MCF 10A (cell line): ENCODE measurements around the gene FGA. TPM values are rescaled to one million over a fixed set of nuclear protein-coding genes. Genes with fewer than 3 reads are reported as not detected.
A peak's percentile ranks its signal among the peaks of the same experiment; 100 is the strongest.

Experiments used
- Bru-seq: library from RNA; stranded (reverse); fragments of 400-500 nt; gene quantifications from one replicate; lab custom pipeline; 2021; lab: Mats Ljungman, UMichigan
- BruChase-seq, 2 experiments: library from RNA; stranded (reverse); fragments of 400-500 nt; gene quantifications; one replicate each; lab custom pipeline; 2021; lab: Mats Ljungman, UMichigan
- BruUV-seq: library from RNA; stranded (reverse); fragments of 400-500 nt; replicated peaks from 2 replicates; lab custom pipeline; 2021; lab: Mats Ljungman, UMichigan
- CTCF ChIA-PET: fragments of 300-600 bp; sonication (Branson Sonifier 250); formaldehyde crosslinking; extraction: SDS; loops from one replicate; lab custom pipeline; 2021; ENCODE audit warnings: antibody characterized with exemption, inconsistent platforms; lab: Yijun Ruan, JAX
- POLR2A ChIA-PET: fragments of 300-600, 350-650 bp; sonication (Branson Sonifier 250); formaldehyde crosslinking; extraction: SDS; loops from one replicate; lab custom pipeline; 2020; ENCODE audit warnings: antibody characterized with exemption, inconsistent platforms; lab: Yijun Ruan, JAX
- DNase-seq: peaks from one replicate; pipeline ENCODE4 v3.0.0-alpha.2; 2018; ENCODE audit not compliant: unreplicated experiment
- H3K27ac Mint-ChIP-seq: one replicate; pipeline ENCODE4 v1.8.0; 2022; ENCODE audit warnings: mild to moderate bottlenecking, low read depth, mixed read lengths; ENCODE audit not compliant: unreplicated experiment
- H3K27me3 Mint-ChIP-seq: one replicate; pipeline ENCODE4 v1.8.0; 2022; ENCODE audit warnings: mixed read lengths; ENCODE audit not compliant: insufficient read depth, unreplicated experiment
- H3K36me3 Mint-ChIP-seq: one replicate; pipeline ENCODE4 v1.8.0; 2022; ENCODE audit warnings: mild to moderate bottlenecking, moderate library complexity, mixed read lengths; ENCODE audit not compliant: insufficient read depth, unreplicated experiment
- H3K4me1 Mint-ChIP-seq: one replicate; pipeline ENCODE4 v1.8.0; 2022; ENCODE audit warnings: mixed read lengths; ENCODE audit not compliant: insufficient read depth, unreplicated experiment
- H3K4me3 Mint-ChIP-seq: one replicate; pipeline ENCODE4 v1.8.0; 2022; ENCODE audit warnings: mild to moderate bottlenecking, moderate library complexity, mixed read lengths; ENCODE audit not compliant: unreplicated experiment
- H3K9me3 Mint-ChIP-seq: one replicate; pipeline ENCODE4 v1.8.0; 2022; ENCODE audit warnings: mixed read lengths; ENCODE audit not compliant: unreplicated experiment
- intact Hi-C: fragments of 100-400 bp; cut with micrococcal nuclease; formaldehyde crosslinking; loops from 2 replicates; pipeline ENCODE4 v1.14.1; 2022
- long read RNA-seq: library from polyadenylated mRNA; stranded (forward); transcript quantifications from one replicate; pipeline ENCODE4 v2.0.0, GENCODE V29; 2022
- total RNA-seq: library from RNA; stranded (reverse); gene quantifications from 2 replicates; pipeline ENCODE4 v1.2.3, GENCODE V29; 2022
- TF ChIP-seq, protein P1 (sequence below): fragments of 200-600 bp; IDR thresholded peaks from one replicate; pipeline ENCODE4 v1.8.0; 2022; ENCODE audit warnings: antibody characterized with exemption, mild to moderate bottlenecking; ENCODE audit not compliant: unreplicated experiment

Gene FGA
- not detected in 2 replicates for total RNA-seq
- percentile 10 among the genes with signal in this experiment for Bru-seq, nascent RNA
- not detected for BruChase-seq, experiment 1, labeled RNA remaining after a 6-hour chase
- BruChase-seq, experiment 2, labeled RNA remaining after a 2-hour chase: not detected
- long read RNA-seq: 0 reads

DNA sequence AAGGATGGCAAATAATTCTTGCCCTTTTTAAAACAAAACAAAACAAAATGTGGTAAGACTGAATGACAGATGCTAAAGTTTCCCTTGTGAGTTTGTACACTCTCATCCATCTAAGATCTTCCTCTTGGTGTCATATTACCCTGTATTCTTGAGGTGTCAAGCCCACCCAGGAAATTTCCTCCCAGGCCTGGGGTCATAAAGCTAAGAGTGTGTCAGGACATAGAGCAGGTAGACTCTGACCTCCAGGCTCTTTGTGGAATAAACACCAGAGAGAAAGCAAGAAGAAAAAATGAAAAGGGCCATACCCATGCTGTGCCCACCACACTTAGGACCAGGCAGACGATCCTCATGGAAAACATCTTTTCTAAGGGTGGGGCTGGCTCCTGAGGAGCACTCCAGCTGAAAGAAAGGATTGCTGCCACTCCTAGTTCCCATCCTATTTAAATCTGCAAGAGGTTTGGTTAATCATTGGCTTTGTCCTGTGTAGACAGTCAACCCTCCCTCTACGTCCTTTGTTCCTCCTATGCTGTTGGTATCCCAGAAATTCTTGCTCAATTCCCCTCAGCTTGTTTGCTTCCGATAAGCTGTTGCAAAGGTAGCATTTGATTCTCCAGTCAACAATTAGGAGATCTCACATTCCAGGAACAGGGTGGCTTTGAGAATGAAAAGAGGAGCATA is at the start of gene FGA:
Gene FGA (minus strand): TSS at position 414 of the 678 bp plus-strand sequence. CDS start 55 bp downstream, at position 359.
- no peak for DNase-seq
- POLR2A ChIA-PET: no interaction called here
- H3K9me3 Mint-ChIP-seq: no peaks in the 10 kb centered on the region
- no peaks in the 10 kb centered on the region for H3K27me3 Mint-ChIP-seq
- TF ChIP-seq, protein P1, sequence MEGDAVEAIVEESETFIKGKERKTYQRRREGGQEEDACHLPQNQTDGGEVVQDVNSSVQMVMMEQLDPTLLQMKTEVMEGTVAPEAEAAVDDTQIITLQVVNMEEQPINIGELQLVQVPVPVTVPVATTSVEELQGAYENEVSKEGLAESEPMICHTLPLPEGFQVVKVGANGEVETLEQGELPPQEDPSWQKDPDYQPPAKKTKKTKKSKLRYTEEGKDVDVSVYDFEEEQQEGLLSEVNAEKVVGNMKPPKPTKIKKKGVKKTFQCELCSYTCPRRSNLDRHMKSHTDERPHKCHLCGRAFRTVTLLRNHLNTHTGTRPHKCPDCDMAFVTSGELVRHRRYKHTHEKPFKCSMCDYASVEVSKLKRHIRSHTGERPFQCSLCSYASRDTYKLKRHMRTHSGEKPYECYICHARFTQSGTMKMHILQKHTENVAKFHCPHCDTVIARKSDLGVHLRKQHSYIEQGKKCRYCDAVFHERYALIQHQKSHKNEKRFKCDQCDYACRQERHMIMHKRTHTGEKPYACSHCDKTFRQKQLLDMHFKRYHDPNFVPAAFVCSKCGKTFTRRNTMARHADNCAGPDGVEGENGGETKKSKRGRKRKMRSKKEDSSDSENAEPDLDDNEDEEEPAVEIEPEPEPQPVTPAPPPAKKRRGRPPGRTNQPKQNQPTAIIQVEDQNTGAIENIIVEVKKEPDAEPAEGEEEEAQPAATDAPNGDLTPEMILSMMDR: no peak
- H3K4me3 Mint-ChIP-seq: no peak within 1 kb of the TSS
- intact Hi-C loops: no loop called here
- CTCF ChIA-PET: interaction anchor here (1.2 to 7.3 kb wide), 5 partner anchors 29 to 35 kb away, joined by 3 to 53 read pairs (median 5); no protein-coding TSS in a partner anchor
- no TSS peak for BruUV-seq
- peaks cover 5% of the 10 kb centered on the region for H3K4me1 Mint-ChIP-seq
- H3K36me3 Mint-ChIP-seq: no peaks in the 10 kb centered on the region
- H3K27ac Mint-ChIP-seq: no peak within 1 kb of the TSS

DNA sequence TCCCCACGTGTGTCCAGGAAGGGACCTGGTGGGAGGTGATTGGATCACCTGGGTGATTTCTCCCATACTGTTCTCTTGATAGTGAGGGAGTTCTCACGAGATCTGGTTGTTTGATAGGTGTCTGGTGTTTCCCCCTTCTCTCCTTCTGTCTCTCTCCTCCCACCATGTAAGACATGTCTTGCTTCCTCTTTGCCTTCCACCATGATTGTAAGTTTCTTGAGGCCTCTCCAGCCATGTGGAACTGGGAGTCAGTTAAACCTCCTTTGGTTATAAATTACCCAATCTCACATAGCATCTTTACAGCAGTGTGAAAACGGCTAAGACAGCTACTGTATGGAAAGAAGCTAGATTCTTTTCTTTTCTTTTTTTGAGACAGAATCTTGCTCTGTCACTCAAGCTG is 43.5 kb upstream of the FGA start:
- Mint-ChIP-seq H3K27me3 (no peaks in the 10 kb centered on the region), H3K4me1 (no peaks in the 10 kb centered on the region), H3K9me3 (no peaks in the 10 kb centered on the region), H3K4me3 (no peak overlapping the region), H3K36me3 (no peaks in the 10 kb centered on the region), H3K27ac (no peak overlapping the region)
- CTCF ChIA-PET: interaction anchor here (0.7 to 9.4 kb wide), 5 partner anchors 9 to 145 kb away, joined by 3 to 116 read pairs (median 8); partner anchors contain the start of gene RBM46
- POLR2A ChIA-PET: interaction anchor here (1.7 kb wide), 1 partner anchor 84 kb away, joined by 3 read pairs; the partner anchor contains the start of gene PLRG1
- no TSS peak for BruUV-seq
- intact Hi-C loops: no loop called here
- no peak for DNase-seq
- TF ChIP-seq, protein P1: no peak

DNA sequence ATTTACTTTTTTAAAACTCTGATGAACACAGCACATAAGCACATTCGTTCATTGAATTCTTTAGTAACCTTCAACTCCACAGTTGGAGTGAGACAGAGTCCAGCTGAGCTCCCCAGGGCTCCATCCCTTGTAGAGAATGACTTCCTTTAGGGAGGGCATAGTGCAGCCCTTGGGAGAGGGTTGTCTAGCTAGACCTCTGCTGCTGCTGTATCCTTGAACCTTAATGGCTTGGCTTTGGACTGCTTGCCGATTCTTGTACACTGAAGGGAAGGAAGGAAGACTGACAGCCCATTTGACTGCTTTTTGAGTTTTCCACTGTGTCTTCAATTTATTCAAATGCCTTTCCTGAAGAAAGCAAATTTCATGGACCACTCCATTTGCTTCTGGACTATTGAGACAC is 41.3 kb upstream of the FGA start:
- H3K27me3 Mint-ChIP-seq: no peaks in the 10 kb centered on the region
- H3K4me1 Mint-ChIP-seq: no peaks in the 10 kb centered on the region
- H3K36me3 Mint-ChIP-seq: no peaks in the 10 kb centered on the region
- H3K4me3 Mint-ChIP-seq: no peak overlapping the region
- BruUV-seq: no TSS peak
- TF ChIP-seq, protein P1: no peak
- no peaks in the 10 kb centered on the region for H3K9me3 Mint-ChIP-seq
- H3K27ac Mint-ChIP-seq: no peak overlapping the region
- POLR2A ChIA-PET: no interaction called here
- CTCF ChIA-PET: interaction anchor here (0.6 to 2.0 kb wide), 4 partner anchors 9 to 136 kb away, joined by 3 to 19 read pairs (median 6); no protein-coding TSS in a partner anchor
- intact Hi-C loops: no loop called here
- DNase-seq: no peak

DNA sequence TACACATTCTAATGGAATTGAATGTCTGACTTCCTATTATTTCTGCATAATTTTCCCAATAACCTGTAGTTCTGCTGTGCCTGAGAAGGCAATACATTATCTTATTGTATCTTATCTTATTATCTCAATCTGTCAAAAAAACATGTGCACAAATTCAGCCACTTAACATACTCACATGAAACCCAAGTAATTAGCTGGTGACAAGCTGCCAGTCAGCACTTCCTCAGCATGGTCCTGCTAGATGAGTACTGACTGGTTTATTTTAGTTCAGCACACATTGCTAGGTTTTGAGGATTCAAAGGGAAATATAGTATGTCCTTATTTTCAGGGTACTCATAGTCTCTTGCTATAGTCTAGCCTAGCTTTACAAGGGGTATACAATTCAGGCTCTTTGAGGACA is 39.8 kb upstream of the FGA start:
- POLR2A ChIA-PET: interaction anchor here (0.6 to 0.9 kb wide), 2 partner anchors 12 to 13 kb away, joined by 3 read pairs; no protein-coding TSS in a partner anchor
- TF ChIP-seq, protein P1: no peak
- peaks cover 7% of the 10 kb centered on the region for H3K36me3 Mint-ChIP-seq
- no peak for DNase-seq
- H3K9me3 Mint-ChIP-seq: no peaks in the 10 kb centered on the region
- BruUV-seq: no TSS peak
- no peaks in the 10 kb centered on the region for H3K4me1 Mint-ChIP-seq
- H3K27me3 Mint-ChIP-seq: no peaks in the 10 kb centered on the region
- H3K4me3 Mint-ChIP-seq: no peak overlapping the region
- CTCF ChIA-PET: interaction anchor here (1.8 to 23.4 kb wide), 3 partner anchors 11 to 148 kb away, joined by 5 to 935 read pairs (median 24); partner anchors contain the start of gene PLRG1
- no peak overlapping the region for H3K27ac Mint-ChIP-seq
- intact Hi-C loops: no loop called here
